Measurements from ENCODE around the gene MFAP3.
A peak's percentile ranks its signal among the peaks of the same experiment; 100 is the strongest.

The MFAP3 gene

DNA sequence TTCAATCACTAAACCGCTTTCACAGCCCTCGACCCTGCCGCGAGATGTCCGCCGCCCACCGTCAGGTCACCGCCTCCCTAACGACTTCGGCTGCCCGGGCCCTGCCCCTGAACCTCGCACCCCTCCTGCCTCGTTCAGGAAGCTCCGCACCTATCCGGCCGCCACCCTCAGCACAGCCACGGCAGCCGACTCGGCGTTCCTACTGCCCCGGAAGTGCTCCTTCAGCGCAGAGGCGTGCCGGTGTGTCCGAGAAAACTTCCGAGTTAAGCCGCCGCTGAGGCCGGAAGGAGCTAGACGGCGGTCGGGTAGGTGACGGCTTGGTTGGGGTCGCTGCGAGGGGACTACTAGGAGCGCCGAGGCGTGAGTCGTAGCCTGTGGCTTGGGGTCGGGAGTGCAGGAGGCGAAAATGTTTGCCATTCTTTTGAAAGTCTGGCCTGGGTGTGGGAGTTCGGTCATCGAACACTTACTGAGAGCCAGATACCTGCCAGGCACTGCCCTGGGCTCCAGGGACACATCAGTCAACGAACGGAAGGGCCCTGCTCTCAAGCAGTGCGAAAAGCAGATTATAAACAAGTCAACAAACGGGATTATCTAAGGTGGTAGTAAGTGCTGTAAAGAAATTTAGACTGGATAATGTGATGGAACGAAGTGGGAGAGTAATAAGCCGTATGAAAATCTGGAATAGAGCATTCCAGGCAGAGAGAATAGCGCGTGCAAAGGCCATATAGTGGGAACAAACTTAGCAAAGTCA is at the start of gene MFAP3, which contains the start of gene FAM114A2:
Gene MFAP3 (plus strand): TSS at position 261 of the 751 bp plus-strand sequence. CDS start 10,756 bp downstream, outside the sequence.
Gene FAM114A2 (minus strand): TSS at position 204 of the 751 bp plus-strand sequence. CDS start 3,957 bp downstream, outside the sequence.
- peak within 1 kb of the TSS; percentile 84 for H3K4me3 ChIP-seq (ENCODE audit: low read length)
- peak; percentile 47 for DNase-seq (ENCODE audit: low read depth)
- TF ChIP-seq, protein P1, sequence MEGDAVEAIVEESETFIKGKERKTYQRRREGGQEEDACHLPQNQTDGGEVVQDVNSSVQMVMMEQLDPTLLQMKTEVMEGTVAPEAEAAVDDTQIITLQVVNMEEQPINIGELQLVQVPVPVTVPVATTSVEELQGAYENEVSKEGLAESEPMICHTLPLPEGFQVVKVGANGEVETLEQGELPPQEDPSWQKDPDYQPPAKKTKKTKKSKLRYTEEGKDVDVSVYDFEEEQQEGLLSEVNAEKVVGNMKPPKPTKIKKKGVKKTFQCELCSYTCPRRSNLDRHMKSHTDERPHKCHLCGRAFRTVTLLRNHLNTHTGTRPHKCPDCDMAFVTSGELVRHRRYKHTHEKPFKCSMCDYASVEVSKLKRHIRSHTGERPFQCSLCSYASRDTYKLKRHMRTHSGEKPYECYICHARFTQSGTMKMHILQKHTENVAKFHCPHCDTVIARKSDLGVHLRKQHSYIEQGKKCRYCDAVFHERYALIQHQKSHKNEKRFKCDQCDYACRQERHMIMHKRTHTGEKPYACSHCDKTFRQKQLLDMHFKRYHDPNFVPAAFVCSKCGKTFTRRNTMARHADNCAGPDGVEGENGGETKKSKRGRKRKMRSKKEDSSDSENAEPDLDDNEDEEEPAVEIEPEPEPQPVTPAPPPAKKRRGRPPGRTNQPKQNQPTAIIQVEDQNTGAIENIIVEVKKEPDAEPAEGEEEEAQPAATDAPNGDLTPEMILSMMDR (conservative IDR thresholded peaks at IDR 0.05; ENCODE audit: low read depth, low read length), result no peak

DNA sequence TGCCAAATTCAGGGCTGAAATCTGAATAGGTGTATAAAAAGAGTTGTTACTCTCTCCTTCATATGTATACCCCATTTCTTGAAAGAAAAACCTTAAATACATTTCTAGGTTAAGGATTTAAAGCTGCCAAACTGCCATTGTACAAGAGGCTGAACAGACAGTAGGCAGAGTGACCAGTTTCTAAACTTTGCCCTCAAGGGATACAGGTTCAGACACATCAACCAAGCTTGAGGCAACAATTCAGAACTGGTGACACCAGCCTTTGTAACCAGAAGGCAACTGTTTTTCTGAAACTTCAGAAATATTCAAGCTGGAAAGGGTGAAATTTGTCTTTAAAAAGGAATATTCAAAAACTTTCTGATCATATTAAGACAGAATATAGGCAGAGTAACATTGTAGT is 47.6 kb upstream of the MFAP3 start:
- TF ChIP-seq, protein P1 (conservative IDR thresholded peaks at IDR 0.05; ENCODE audit: low read depth, low read length), result no peak
- no peak overlapping the region for H3K4me3 ChIP-seq (ENCODE audit: low read length)
- DNase-seq (ENCODE audit: low read depth), result no peak

DNA sequence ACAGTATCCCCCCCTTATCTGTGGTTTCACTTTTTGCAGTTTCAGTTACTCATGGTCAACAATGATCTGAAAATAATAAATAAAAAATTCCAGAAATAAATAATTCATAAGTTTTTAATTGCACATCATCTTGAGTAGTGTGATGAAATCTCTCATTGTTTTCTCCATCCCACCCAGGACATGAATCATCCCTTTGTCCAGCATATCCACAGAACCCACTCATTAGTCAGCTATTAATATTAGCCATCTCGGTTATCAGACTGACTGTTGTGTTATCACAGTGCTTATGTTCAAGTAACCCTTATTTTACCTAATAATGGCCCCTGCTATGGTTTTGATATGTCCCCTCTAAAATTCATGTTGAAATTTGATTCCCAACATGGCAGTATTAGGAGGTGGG is 40.8 kb upstream of the MFAP3 start:
- TF ChIP-seq, protein P1 (conservative IDR thresholded peaks at IDR 0.05; ENCODE audit: low read depth, low read length), result no peak
- no peak for DNase-seq (ENCODE audit: low read depth)
- H3K4me3 ChIP-seq (ENCODE audit: low read length), result no peak overlapping the region

DNA sequence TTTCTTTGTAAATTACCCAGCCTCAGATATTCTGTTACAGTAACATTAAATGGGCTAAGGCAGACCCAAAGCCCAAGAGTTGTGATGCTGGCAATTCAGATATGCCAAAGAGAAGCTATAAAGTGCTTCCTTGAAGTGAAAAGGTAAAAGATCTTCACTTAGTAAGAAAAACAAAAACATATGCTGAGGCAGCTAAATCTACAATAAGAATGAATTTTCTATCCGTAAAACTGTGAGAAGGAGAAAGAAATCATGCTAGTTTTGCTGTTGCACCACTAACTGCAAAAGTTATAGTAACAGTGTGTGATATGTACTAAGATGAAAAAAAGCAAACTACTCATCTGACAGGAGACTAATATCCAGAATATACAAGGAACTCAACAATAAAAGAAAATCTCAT is 40.0 kb upstream of the MFAP3 start:
- DNase-seq (ENCODE audit: low read depth), result no peak
- H3K4me3 ChIP-seq (ENCODE audit: low read length), result no peak overlapping the region
- TF ChIP-seq, protein P1 (conservative IDR thresholded peaks at IDR 0.05; ENCODE audit: low read depth, low read length), result no peak

DNA sequence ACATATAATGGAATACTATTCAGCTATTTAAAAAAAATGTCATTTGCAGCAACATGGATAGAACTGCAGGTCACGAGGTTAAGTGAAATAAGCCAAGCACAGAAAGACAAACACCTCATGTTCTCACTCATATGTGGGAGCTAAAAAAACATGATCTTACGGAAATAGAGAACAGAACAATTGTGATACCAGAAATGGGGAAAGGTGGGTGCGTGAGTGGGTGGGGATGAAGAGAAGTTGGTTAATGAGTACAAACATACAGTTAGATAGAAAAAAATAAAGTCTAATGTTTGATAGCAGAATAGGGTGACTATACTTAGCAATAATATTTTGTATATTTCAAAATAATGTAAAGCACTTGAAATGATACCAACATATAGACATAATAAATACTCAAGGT is 38.8 kb upstream of the MFAP3 start:
- TF ChIP-seq, protein P1 (conservative IDR thresholded peaks at IDR 0.05; ENCODE audit: low read depth, low read length), result no peak
- DNase-seq (ENCODE audit: low read depth), result no peak
- no peak overlapping the region for H3K4me3 ChIP-seq (ENCODE audit: low read length)

DNA sequence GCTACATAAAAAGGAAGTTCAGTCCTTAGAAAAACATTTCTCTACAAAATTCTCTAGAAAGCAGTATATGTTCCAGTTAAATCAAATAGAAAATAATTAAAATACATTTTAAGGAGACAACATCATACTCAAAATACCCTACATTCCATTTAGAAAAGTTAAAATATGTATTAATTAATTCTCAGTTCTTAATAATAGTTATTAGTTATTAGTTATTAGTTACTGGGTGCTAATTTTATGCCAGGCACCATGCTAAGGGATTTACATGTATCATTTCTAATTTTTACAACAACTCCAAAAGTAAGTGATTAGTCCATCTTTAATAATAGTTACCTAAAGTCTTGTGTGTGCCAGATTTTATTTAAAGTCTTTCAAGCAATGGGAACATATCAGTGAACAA is 38.1 kb upstream of the MFAP3 start:
- TF ChIP-seq, protein P1 (conservative IDR thresholded peaks at IDR 0.05; ENCODE audit: low read depth, low read length), result no peak
- H3K4me3 ChIP-seq (ENCODE audit: low read length), result no peak overlapping the region

DNA sequence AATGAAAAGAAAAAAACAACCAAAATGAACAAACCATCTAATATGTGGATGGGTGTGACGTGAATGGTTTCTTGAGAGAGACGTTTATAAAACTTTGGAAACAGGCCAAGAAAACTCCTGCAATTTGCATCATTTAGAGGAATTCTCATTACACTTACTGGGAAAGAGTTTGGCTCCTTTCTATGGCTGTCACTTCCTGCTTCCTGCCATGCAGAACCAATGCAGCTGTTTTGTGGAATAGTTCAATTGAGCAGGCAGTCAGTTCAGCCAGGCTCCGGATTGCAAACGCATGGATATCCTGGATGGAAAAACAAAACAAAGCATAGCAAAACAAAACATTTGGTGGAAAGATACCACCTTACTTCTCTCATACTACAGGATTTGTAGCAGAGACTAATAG is 36.7 kb upstream of the MFAP3 start:
- no peak overlapping the region for H3K4me3 ChIP-seq (ENCODE audit: low read length)
- TF ChIP-seq, protein P1 (conservative IDR thresholded peaks at IDR 0.05; ENCODE audit: low read depth, low read length), result no peak
- DNase-seq (ENCODE audit: low read depth), result no peak

More for the DNA sequence above, 38.1 kb upstream of the MFAP3 start:
- DNase-seq (ENCODE audit: low read depth), result no peak
